ENCODE measurements around the gene ITGB3BP.

The ITGB3BP gene

DNA sequence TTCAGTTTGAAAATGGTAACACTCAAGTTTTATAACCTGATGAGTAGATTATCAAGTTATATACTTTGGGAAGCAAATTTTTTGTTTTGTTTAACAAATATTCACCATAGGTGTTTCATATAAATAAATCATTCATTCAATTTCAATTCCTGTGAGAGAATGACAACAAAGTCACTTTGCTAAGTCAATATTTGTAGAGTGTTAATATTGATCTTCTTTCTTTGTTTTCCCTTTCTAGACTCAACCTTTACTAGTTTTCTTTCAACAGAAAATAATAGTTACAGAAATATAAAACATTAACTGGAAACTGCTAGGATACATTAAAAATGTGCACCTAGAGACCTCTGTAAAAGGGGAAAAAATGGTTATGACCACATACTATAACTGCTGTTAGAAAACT is 11.4 kb upstream of the ITGB3BP start:
- no peak overlapping the region for H3K27ac Mint-ChIP-seq
- H3K4me3 Mint-ChIP-seq: no peak overlapping the region
- no peaks in the 10 kb centered on the region for H3K9me3 Mint-ChIP-seq
- H3K36me3 Mint-ChIP-seq (ENCODE audit: low read depth): peaks cover 47% of the 10 kb centered on the region
- no peaks in the 10 kb centered on the region for H3K4me1 Mint-ChIP-seq (ENCODE audit: low read depth)
- no peak for DNase-seq
- H3K27me3 Mint-ChIP-seq: no peaks in the 10 kb centered on the region

DNA sequence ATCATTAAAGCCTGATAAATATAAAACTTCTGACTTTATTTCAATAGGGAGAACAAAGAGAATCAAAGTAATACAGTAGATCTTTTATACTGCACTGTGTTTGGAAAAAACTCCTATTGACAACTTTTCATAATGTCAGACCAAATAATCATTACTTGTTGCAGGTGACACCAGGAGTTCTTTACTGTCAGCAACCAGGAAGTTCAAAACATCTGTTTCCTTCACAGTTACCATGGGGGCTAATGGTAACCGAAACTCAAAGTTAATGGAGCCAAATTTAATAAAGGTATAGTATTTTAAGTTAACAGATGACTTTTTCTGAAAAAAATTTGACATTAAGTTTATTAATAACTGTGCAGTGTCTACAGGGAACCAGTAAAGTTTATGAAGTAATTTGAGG is 10.9 kb upstream of the ITGB3BP start:
- DNase-seq: no peak
- no peak overlapping the region for H3K4me3 Mint-ChIP-seq
- no peaks in the 10 kb centered on the region for H3K27me3 Mint-ChIP-seq
- H3K4me1 Mint-ChIP-seq (ENCODE audit: low read depth): no peaks in the 10 kb centered on the region
- H3K27ac Mint-ChIP-seq: no peak overlapping the region
- no peaks in the 10 kb centered on the region for H3K9me3 Mint-ChIP-seq
- peaks cover 52% of the 10 kb centered on the region for H3K36me3 Mint-ChIP-seq (ENCODE audit: low read depth)

DNA sequence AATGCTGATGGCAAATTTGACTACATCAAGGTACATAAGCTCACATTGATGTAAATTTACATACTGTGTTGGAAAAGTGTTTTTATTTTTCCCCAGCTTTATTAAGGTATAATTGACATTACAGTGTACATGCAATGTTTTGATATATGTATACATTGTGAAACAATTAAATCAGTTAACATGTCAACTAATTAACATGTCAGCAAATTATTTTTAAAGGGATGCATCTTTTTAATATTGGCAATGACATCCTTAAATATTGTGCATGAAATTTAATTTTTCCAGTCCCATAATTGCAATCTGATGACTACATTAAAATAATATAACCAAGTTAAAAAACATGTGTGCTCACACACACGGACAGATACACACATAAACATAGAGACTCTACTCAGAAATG is 9.7 kb upstream of the ITGB3BP start:
- peaks cover 56% of the 10 kb centered on the region for H3K36me3 Mint-ChIP-seq (ENCODE audit: low read depth)
- no peak overlapping the region for H3K27ac Mint-ChIP-seq
- no peak overlapping the region for H3K4me3 Mint-ChIP-seq
- no peaks in the 10 kb centered on the region for H3K27me3 Mint-ChIP-seq
- no peak for DNase-seq
- H3K9me3 Mint-ChIP-seq: no peaks in the 10 kb centered on the region
- H3K4me1 Mint-ChIP-seq (ENCODE audit: low read depth): no peaks in the 10 kb centered on the region

DNA sequence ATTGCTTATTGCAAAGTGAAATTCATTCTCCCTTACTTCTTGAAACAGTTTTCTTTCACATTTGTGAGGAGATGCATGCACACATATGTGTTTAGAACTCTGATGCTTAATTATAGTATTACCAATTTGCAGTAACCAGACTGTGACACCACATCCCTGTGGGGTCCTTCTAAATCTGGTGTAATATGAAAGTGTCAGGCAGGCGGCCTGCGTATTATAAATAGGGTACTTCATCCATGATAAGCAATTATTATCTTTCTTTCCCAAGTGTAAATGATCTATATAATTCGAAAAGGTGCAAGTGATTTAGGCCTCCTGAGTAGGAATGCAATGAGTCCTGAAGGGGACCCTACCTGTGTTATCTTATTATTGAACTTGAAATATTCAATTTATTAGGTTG is 1.2 kb upstream of the ITGB3BP start:
- H3K4me3 Mint-ChIP-seq: peak overlapping the region; percentile 86
- H3K27ac Mint-ChIP-seq: peak overlapping the region; percentile 98
- peaks cover 25% of the 10 kb centered on the region for H3K4me1 Mint-ChIP-seq (ENCODE audit: low read depth)
- peaks cover 47% of the 10 kb centered on the region for H3K36me3 Mint-ChIP-seq (ENCODE audit: low read depth)
- H3K9me3 Mint-ChIP-seq: no peaks in the 10 kb centered on the region
- H3K27me3 Mint-ChIP-seq: no peaks in the 10 kb centered on the region
- DNase-seq: no peak

DNA sequence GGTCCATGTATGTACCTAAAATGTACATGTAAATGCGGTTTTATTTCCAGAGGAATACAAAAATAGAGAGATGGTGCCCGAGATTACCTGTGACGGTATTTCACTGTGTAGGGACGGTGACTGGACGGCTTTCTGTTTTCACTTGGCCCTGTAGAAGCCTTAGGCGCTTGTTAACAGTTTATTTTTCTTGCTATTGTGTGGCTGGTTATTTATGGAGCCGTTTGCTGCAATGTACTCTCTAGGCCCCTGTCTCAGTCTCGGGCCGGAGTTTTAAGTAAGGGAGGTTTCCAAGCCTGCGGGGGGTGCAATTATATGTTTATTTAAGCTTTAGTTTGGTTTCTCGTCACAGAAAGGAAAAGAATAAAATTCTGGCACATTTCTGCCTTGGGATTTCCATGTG is 713 bp upstream of the ITGB3BP start:
- no peak for DNase-seq
- Mint-ChIP-seq H3K4me1 (ENCODE audit: low read depth) (peaks cover 25% of the 10 kb centered on the region), H3K9me3 (no peaks in the 10 kb centered on the region), H3K27me3 (no peaks in the 10 kb centered on the region), H3K36me3 (ENCODE audit: low read depth) (peaks cover 43% of the 10 kb centered on the region), H3K4me3 (peak overlapping the region; percentile 86), H3K27ac (peak overlapping the region; percentile 98)

DNA sequence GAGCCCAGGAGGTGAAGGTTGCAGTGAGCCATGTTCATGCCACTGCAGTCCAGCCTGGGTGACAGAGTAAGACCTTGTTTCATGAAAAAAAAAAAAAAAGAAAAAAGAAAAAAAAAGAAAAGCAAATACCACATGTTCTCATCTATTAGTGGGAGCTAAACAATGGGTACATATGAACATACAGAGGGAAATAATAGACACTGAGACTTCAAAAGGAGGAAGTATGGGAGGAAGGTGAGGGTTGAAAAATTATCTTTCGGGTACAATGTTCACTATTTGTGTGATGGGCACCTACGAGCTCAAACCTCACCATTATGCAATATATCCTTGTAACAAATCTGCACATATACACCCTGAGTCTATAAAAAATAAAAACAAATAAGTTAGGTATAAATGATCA is 6.4 kb downstream of the ITGB3BP start:
- Mint-ChIP-seq H3K36me3 (ENCODE audit: low read depth) (peaks cover 19% of the 10 kb centered on the region), H3K9me3 (no peaks in the 10 kb centered on the region), H3K27ac (no peak overlapping the region), H3K4me3 (no peak overlapping the region), H3K27me3 (no peaks in the 10 kb centered on the region), H3K4me1 (ENCODE audit: low read depth) (peaks cover 9% of the 10 kb centered on the region)
- no peak for DNase-seq

DNA sequence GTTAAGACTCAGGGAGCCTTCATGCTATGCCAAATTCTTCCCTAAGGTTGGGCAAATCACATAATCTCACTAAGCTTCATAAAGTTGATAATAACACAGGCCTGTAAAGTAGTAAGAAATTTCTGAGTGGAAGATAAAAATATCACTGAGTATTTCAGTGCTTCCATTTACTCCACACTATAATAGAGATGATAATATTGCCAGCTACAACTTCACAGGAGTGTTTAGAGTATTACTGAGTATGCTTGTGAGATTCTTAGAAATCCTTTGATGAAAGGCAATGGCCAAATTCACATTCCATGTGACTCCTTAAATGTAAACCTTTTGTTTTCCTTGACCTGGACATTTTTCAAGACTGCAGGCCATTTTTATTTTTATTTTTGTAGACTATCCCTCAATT is 10.4 kb downstream of the ITGB3BP start:
- Mint-ChIP-seq H3K4me1 (ENCODE audit: low read depth) (peaks cover 2% of the 10 kb centered on the region), H3K4me3 (no peak overlapping the region), H3K36me3 (ENCODE audit: low read depth) (peaks cover 29% of the 10 kb centered on the region), H3K9me3 (no peaks in the 10 kb centered on the region), H3K27ac (no peak overlapping the region), H3K27me3 (no peaks in the 10 kb centered on the region)
- no peak for DNase-seq

DNA sequence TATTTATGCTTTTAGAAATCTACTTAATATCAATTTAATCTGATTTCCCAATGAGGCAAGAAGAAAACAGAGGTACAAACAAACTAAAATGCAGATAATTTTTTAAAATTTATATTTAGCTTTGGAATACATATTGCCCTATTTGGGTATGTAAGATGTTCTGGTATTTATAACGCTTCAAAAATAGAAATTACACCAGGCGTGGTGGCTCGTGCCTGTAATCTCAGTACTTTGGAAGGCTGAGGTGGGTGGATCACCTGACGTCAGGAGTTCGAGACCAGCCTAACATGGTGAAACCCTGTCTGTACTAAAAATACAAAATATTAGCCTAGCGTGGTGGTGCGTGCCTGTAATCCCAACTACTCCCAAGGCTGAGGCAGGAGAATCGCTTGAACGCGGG is 13.3 kb downstream of the ITGB3BP start:
- Mint-ChIP-seq H3K9me3 (no peaks in the 10 kb centered on the region), H3K36me3 (ENCODE audit: low read depth) (peaks cover 46% of the 10 kb centered on the region), H3K27me3 (no peaks in the 10 kb centered on the region), H3K4me1 (ENCODE audit: low read depth) (peaks cover 2% of the 10 kb centered on the region), H3K27ac (no peak overlapping the region), H3K4me3 (no peak overlapping the region)
- DNase-seq: no peak

DNA sequence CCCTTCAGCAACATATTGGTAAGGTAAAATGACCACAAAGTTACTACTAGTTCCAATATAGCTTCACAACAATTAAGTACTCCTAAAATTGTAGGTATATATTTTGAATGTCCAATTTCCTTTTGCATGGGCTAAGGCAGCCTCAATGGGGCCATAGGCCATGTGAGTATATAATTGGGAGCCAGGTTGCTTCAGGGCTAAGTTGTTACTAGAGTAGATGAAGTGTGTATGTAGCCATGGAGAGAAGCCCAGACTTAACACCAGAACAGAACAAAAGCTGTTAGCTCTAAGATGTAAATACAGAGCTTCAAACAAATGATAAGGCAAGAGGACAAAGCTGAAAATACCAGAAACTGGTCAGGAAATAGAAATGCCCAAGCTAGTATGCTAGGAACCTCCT is 16.2 kb downstream of the ITGB3BP start:
- H3K27me3 Mint-ChIP-seq: no peaks in the 10 kb centered on the region
- no peak for DNase-seq
- H3K4me1 Mint-ChIP-seq (ENCODE audit: low read depth): peaks cover 2% of the 10 kb centered on the region
- no peak overlapping the region for H3K27ac Mint-ChIP-seq
- H3K9me3 Mint-ChIP-seq: no peaks in the 10 kb centered on the region
- no peak overlapping the region for H3K4me3 Mint-ChIP-seq
- H3K36me3 Mint-ChIP-seq (ENCODE audit: low read depth): peaks cover 53% of the 10 kb centered on the region

DNA sequence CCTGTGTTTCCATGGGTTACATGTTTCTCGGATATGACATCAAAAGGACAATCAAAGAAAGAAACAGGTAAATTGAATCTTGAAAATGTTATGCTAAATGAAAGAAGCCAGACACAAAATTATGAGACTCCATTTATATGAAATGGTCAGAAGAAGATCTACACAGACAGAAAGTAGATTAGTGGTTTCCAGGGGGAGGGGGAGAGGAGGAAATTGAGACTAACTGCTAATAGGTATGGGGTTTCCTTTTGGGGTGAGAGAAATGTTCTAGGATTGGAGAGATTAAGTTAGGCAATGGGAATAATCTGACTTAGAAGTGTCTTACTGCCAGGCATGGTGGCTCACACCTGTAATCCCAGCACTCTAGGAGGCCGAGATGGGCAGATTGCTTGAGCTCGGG is 21.8 kb downstream of the ITGB3BP start:
- H3K4me3 Mint-ChIP-seq: no peak overlapping the region
- H3K36me3 Mint-ChIP-seq (ENCODE audit: low read depth): peaks cover 65% of the 10 kb centered on the region
- peaks cover 3% of the 10 kb centered on the region for H3K4me1 Mint-ChIP-seq (ENCODE audit: low read depth)
- H3K9me3 Mint-ChIP-seq: no peaks in the 10 kb centered on the region
- no peak overlapping the region for H3K27ac Mint-ChIP-seq
- no peak for DNase-seq
- no peaks in the 10 kb centered on the region for H3K27me3 Mint-ChIP-seq

DNA sequence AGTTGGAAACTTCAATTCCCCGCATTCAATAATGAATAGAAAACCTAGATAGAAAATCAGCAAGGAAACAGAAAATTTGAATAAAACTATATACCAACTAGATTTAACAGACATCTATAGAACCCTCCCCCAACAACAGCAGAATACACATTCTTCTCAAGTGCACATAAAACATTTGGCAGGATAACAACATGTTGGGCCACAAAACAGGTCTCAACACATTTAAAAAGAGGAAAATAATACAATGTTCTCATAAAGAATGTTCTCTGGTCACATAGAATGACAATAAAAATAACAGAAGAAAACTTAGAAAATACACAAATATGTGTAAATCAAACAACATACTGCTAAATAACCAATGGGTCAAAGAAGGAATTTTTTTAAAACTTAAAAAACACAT is 24.9 kb downstream of the ITGB3BP start:
- Mint-ChIP-seq H3K4me3 (no peak overlapping the region), H3K4me1 (ENCODE audit: low read depth) (peaks cover 3% of the 10 kb centered on the region), H3K27me3 (no peaks in the 10 kb centered on the region), H3K27ac (no peak overlapping the region), H3K36me3 (ENCODE audit: low read depth) (peaks cover 50% of the 10 kb centered on the region), H3K9me3 (no peaks in the 10 kb centered on the region)
- DNase-seq: no peak

DNA sequence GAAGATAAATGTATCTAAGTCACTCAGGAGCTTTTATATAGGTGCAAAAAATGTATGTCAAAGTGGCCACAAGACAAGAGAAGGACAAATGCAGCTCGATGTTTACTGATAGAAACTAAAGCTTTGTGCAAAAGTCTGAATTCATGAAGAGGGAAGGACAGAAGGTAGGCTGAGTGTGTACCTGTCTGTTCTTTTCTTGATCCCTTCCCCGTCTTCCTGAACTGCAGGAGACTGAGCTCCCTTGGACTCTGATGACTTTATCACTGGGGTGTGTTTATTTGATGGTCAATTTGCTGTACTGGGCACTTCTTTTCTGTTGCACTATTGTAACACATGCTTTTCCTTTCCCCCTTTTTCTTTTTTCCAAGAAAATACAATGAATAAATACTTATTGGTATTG is 25.4 kb downstream of the ITGB3BP start:
- Mint-ChIP-seq H3K9me3 (no peaks in the 10 kb centered on the region), H3K36me3 (ENCODE audit: low read depth) (peaks cover 48% of the 10 kb centered on the region), H3K27me3 (no peaks in the 10 kb centered on the region), H3K4me1 (ENCODE audit: low read depth) (peaks cover 3% of the 10 kb centered on the region), H3K27ac (no peak overlapping the region), H3K4me3 (no peak overlapping the region)
- DNase-seq: no peak

DNA sequence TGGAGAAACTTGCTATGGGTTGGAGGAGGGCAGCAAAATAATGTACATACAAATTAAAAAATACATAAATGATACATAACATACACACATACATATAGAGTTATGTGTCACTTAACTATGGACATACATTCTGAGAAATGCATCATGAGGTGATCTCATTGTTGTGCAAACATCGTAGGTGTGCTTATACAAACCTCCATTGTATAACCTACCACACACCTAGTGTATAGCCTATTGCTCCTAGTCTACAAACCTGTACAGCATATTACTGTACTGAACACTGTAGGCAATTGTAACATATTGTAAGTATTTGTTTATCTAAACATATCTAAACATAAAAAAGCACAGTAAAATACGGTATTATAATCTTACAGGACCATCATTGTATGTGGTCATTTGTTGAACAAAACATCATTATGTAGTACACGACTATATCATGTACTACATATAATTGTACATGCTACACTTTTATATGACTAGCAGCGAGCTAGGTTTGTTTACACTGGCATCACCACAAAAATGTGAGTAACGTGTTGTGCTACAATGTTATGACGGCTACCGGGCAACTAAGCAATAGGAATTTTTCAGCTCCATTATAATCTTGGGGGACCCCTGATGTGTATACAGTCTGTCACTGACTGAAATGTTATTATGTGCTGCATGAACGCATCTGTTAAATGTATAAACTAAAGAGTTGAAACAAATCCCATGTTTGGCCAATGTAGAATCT is 35.5 kb downstream of the ITGB3BP start:
- no peak overlapping the region for H3K27ac Mint-ChIP-seq
- H3K27me3 Mint-ChIP-seq: no peaks in the 10 kb centered on the region
- no peaks in the 10 kb centered on the region for H3K4me1 Mint-ChIP-seq (ENCODE audit: low read depth)
- H3K36me3 Mint-ChIP-seq (ENCODE audit: low read depth): peaks cover 22% of the 10 kb centered on the region
- no peak for DNase-seq
- H3K9me3 Mint-ChIP-seq: no peaks in the 10 kb centered on the region
- no peak overlapping the region for H3K4me3 Mint-ChIP-seq

DNA sequence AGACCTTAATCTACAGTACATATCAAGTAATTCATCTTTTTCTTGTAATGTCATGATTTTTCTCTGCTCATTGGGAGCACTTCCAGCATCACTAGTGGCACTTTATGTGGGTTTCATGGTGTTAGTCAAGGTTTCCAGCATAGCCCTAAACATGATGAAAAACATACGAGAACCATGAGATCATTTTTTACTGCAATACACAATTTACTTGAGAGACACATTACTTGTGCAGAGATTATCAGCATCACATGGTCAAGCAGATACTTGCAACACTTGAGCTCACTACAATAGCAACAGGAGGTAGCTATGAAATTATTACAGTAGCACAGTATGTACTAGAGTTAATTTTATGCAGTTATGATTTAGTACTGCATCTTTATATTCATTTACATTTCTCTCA is 36.4 kb downstream of the ITGB3BP start:
- no peak for DNase-seq
- peaks cover 22% of the 10 kb centered on the region for H3K36me3 Mint-ChIP-seq (ENCODE audit: low read depth)
- no peaks in the 10 kb centered on the region for H3K4me1 Mint-ChIP-seq (ENCODE audit: low read depth)
- no peak overlapping the region for H3K4me3 Mint-ChIP-seq
- H3K27me3 Mint-ChIP-seq: no peaks in the 10 kb centered on the region
- no peak overlapping the region for H3K27ac Mint-ChIP-seq
- H3K9me3 Mint-ChIP-seq: no peaks in the 10 kb centered on the region

DNA sequence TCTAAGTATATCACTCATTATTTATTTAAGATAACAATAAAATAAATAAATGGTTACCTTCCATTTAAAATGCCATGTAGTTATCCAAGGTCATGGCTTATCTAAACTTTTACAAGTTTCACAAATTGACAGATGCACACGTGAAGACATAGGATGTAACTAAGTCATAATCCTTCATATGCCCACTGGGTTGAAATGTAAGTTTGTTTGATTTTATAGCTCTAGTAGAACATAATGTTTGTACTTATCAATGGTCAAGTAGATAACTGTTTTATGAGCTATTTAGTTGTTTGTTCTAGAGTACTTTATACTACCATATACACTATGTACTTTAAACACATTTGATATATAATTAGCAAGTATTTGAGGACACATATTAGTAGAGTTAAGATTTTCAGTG is 43.0 kb downstream of the ITGB3BP start:
- Mint-ChIP-seq H3K4me3 (no peak overlapping the region), H3K27me3 (no peaks in the 10 kb centered on the region), H3K4me1 (ENCODE audit: low read depth) (no peaks in the 10 kb centered on the region), H3K36me3 (ENCODE audit: low read depth) (peaks cover 37% of the 10 kb centered on the region), H3K27ac (no peak overlapping the region), H3K9me3 (no peaks in the 10 kb centered on the region)
- DNase-seq: no peak

DNA sequence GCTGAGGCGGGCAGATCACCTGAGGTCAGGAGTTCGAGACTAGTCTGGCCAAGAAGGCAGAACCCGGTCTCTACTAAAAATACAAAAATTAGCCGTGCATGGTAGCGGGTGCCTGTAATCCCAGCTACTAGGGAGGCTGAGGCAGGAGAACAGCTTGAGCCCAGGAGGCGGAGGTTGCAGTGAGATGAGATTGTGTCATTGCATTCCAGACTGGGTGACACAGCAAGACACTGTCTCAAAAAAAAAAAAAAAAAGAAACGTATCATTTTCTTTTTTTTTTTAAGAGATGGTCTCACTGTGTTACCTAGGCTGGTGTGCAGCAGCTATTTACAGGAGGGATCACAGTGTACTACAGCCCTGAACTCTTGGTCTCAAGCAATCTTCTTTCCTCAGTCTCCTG is 47.3 kb downstream of the ITGB3BP start:
- Mint-ChIP-seq H3K36me3 (ENCODE audit: low read depth) (peaks cover 43% of the 10 kb centered on the region), H3K27ac (no peak overlapping the region), H3K4me1 (ENCODE audit: low read depth) (no peaks in the 10 kb centered on the region), H3K27me3 (no peaks in the 10 kb centered on the region), H3K4me3 (no peak overlapping the region), H3K9me3 (peaks cover 2% of the 10 kb centered on the region)
- no peak for DNase-seq
